Neutrophil (primary cell): Measurements from ENCODE around the gene ADORA1.

Experiments used
- H3K27ac ChIP-seq: fragments of 200-600 bp; sonication (generic); 2 replicates; pipeline ENCODE4 v1.5.1; 2016; ENCODE audit warnings: mild to moderate bottlenecking, moderate library complexity
- H3K27me3 ChIP-seq: fragments of 200-600 bp; sonication (generic); 2 replicates; pipeline ENCODE4 v1.6.0; 2016; ENCODE audit warnings: mild to moderate bottlenecking
- H3K36me3 ChIP-seq: fragments of 200-600 bp; sonication (generic); 2 replicates; pipeline ENCODE4 v1.5.1; 2017
- H3K4me1 ChIP-seq, 2 experiments: fragments of 200-600 bp in 1 of 2; sonication (generic) in 1 of 2; 1 replicate in 1 of 2; 2 replicates in 1 of 2; pipeline versions ENCODE4 v1.5.1 to v1.6.1; 2013 to 2016; ENCODE audit warnings: low read depth in 1 of 2, low read length in 1 of 2, mild to moderate bottlenecking in 1 of 2, moderate library complexity in 1 of 2; ENCODE audit not compliant: control insufficient read depth in 1 of 2, insufficient read depth in 1 of 2
- H3K4me3 ChIP-seq, 2 experiments: fragments of 200-600 bp in 1 of 2; sonication (generic) in 1 of 2; 1 replicate in 1 of 2; 2 replicates in 1 of 2; pipeline ENCODE4 v1.5.1; 2013 to 2016; ENCODE audit warnings: low read depth in 1 of 2, low read length in 1 of 2, mild to moderate bottlenecking in 1 of 2, moderate library complexity in 1 of 2
- H3K9me3 ChIP-seq: fragments of 200-600 bp; sonication (generic); 2 replicates; pipeline ENCODE4 v1.5.1; 2016
- TF ChIP-seq, protein P1 (sequence below): fragments of 200-600 bp; sonication (generic); IDR thresholded peaks from 2 replicates; pipeline ENCODE4 v1.5.1; 2016; ENCODE audit warnings: antibody characterized with exemption

The ADORA1 gene

GRCh38 chr1:203091199-203091477 is 36.4 kb upstream of the ADORA1 start:
- Histone ChIP-seq H3K9me3 (peaks cover 3% of the 10 kb centered on the region), H3K4me3 (no peak overlapping the region), H3K36me3 (no peaks in the 10 kb centered on the region), H3K27me3 (no peaks in the 10 kb centered on the region), H3K4me1 (no peaks in the 10 kb centered on the region), H3K27ac (no peak overlapping the region)
- TF ChIP-seq, protein P1, sequence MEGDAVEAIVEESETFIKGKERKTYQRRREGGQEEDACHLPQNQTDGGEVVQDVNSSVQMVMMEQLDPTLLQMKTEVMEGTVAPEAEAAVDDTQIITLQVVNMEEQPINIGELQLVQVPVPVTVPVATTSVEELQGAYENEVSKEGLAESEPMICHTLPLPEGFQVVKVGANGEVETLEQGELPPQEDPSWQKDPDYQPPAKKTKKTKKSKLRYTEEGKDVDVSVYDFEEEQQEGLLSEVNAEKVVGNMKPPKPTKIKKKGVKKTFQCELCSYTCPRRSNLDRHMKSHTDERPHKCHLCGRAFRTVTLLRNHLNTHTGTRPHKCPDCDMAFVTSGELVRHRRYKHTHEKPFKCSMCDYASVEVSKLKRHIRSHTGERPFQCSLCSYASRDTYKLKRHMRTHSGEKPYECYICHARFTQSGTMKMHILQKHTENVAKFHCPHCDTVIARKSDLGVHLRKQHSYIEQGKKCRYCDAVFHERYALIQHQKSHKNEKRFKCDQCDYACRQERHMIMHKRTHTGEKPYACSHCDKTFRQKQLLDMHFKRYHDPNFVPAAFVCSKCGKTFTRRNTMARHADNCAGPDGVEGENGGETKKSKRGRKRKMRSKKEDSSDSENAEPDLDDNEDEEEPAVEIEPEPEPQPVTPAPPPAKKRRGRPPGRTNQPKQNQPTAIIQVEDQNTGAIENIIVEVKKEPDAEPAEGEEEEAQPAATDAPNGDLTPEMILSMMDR = no peak

- Histone ChIP-seq H3K4me1 (no peaks in the 10 kb centered on the region), H3K27ac (no peak overlapping the region), H3K9me3 (peaks cover 3% of the 10 kb centered on the region), H3K36me3 (no peaks in the 10 kb centered on the region), H3K27me3 (no peaks in the 10 kb centered on the region), H3K4me3 (no peak overlapping the region)
- TF ChIP-seq, protein P1 = no peak
Measured at GRCh38 chr1:203091761-203092330, 35.7 kb upstream of the ADORA1 start.

DNA sequence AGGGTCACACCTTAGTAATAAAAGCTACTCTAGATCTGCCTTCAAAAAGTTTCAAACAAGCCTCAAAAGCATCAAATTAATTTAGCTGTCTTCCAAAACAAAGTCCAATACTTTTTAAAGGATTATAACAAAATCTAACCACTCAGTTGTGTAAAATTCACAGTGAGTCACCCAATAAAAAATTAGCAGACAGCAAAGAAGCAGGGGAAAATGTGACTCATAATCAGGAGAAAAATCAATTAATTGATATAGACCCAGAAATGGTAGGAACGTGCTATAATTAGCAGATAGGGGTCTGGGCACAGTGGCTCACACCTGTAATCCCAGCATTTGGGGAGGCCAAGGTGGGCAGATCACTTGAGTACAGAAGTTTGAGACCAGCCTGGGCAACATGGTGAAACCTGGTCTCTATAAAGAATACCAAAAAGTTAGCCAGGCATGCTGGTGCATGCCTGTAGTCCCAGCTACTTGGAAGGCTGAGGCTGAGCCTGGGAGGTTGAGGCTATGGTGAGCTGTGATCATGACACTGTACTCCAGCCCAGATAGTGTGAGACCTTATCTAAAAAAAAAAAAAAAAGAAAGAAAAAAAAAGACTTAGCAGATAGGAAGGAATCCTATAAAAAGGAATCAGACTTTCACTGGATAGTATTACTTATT is 33.6 kb upstream of the ADORA1 start:
- Histone ChIP-seq H3K9me3 (peaks cover 3% of the 10 kb centered on the region), H3K36me3 (no peaks in the 10 kb centered on the region), H3K4me3 (no peak overlapping the region), H3K27me3 (no peaks in the 10 kb centered on the region), H3K27ac (no peak overlapping the region), H3K4me1 (no peaks in the 10 kb centered on the region)
- TF ChIP-seq, protein P1 = no peak

DNA sequence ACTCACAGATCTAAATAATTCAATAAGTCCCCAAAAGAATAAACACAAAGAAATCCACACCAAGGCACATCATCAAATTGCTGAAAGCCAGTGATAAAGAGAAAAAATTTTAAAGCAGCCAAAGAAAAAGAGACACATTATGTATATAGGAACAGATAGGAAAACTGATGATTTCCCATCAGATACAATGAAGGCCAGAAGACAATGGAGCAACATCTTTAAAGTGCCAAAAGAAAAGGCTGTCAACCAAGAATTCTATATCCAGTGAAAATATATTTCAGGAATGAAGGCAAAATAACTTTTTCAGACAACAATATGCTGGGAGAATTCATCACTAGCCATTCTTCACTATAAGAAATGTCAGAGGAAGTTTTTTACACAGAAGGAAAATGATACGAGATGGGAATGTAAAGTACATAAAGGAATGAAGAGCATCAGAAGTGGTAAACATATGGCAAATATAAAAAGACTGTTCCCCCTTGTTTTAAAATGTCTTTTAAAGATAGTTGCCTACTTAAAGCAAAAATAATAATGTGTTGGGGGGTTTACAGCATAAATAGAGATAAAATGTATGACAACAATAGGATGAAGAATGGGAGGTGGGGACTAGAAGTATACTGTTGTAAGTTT is 32.4 kb upstream of the ADORA1 start:
- Histone ChIP-seq H3K4me3 (no peak overlapping the region), H3K9me3 (peaks cover 3% of the 10 kb centered on the region)

GRCh38 chr1:203096566-203096965 is 31.0 kb upstream of the ADORA1 start:
- no peaks in the 10 kb centered on the region for H3K36me3 ChIP-seq
- H3K4me1 ChIP-seq = peaks cover 17 to 21% of the 10 kb centered on the region in 2 experiments
- peaks cover 3% of the 10 kb centered on the region for H3K9me3 ChIP-seq
- H3K27ac ChIP-seq = no peak overlapping the region
- TF ChIP-seq, protein P1 = no peak
- no peak overlapping the region for H3K4me3 ChIP-seq
- H3K27me3 ChIP-seq = no peaks in the 10 kb centered on the region

More for the DNA sequence above, 32.4 kb upstream of the ADORA1 start:
- H3K27me3 ChIP-seq = no peaks in the 10 kb centered on the region
- TF ChIP-seq, protein P1 = no peak
- no peak overlapping the region for H3K27ac ChIP-seq
- no peaks in the 10 kb centered on the region for H3K36me3 ChIP-seq
- H3K4me1 ChIP-seq = peaks cover 6 to 7% of the 10 kb centered on the region in 2 experiments
